Measurements from ENCODE around the gene TUBAL3. TPM values are rescaled to one million over a fixed set of nuclear protein-coding genes. Genes with fewer than 3 reads are reported as not detected.

Gene TUBAL3
- polyA plus RNA-seq, 1 of the 3 experiments (the other 2 are of a cell fraction): not detected

DNA sequence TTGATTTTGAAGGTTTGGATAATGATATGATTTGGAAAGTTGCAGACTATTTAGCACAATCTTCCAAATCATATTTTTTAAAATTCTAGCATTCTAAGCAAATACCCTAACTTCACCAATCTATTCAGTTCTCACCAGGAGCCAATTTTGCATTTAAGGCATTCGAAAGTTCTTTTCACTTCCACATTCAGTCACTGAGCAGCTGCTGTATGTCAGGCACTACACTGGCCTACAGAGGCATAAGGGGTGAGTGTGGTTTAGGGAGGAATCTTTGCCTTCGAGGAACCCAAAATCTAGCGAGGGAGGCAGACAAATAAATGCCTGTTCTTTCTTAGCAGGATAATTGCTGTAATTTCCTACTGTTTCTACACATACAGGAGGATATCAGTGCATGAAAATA lies 50.6 kb downstream of the TUBAL3 start:
- H3K9me2 ChIP-seq: no peaks in the 10 kb centered on the region
- H3K4me2 ChIP-seq: no peak overlapping the region
- peaks cover 7% of the 10 kb centered on the region; the same call in 1 of the 2 replicates for H3K27me3 ChIP-seq (ENCODE audit: insufficient read depth)
- no peak overlapping the region for H3K27ac ChIP-seq (ENCODE audit: low read depth in 2 of 2, low read length in 1 of 2)
- CTCF ChIA-PET: interaction anchor here (0.9 kb wide), 1 partner anchor 33 kb away, joined by 3 read pairs; no protein-coding TSS in a partner anchor
- no peaks in the 10 kb centered on the region for H3F3A ChIP-seq (replicated peaks; ENCODE audit: insufficient read depth)
- no peak overlapping the region for H2AFZ ChIP-seq (ENCODE audit: low read depth)
- H3K36me3 ChIP-seq (replicated peaks in 1 of 2; ENCODE audit: control insufficient read depth in 1 of 2, insufficient read depth in 2 of 2, low read length in 1 of 2): no peaks in the 10 kb centered on the region
- TF ChIP-seq, protein P1, sequence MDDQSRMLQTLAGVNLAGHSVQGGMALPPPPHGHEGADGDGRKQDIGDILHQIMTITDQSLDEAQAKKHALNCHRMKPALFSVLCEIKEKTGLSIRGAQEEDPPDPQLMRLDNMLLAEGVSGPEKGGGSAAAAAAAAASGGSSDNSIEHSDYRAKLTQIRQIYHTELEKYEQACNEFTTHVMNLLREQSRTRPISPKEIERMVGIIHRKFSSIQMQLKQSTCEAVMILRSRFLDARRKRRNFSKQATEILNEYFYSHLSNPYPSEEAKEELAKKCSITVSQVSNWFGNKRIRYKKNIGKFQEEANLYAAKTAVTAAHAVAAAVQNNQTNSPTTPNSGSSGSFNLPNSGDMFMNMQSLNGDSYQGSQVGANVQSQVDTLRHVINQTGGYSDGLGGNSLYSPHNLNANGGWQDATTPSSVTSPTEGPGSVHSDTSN (IDR thresholded peaks at IDR 0.05): no peak
- TF ChIP-seq YY1 (IDR thresholded peaks at IDR 0.05; ENCODE audit: low read depth): no peak
- no peak for TF ChIP-seq SMC3 (IDR thresholded peaks at IDR 0.05; ENCODE audit: low read depth, low read length)
- no peak for TF ChIP-seq NRF1 (IDR thresholded peaks at IDR 0.05; ENCODE audit: low read depth, low read length)
- TF ChIP-seq, protein P2, sequence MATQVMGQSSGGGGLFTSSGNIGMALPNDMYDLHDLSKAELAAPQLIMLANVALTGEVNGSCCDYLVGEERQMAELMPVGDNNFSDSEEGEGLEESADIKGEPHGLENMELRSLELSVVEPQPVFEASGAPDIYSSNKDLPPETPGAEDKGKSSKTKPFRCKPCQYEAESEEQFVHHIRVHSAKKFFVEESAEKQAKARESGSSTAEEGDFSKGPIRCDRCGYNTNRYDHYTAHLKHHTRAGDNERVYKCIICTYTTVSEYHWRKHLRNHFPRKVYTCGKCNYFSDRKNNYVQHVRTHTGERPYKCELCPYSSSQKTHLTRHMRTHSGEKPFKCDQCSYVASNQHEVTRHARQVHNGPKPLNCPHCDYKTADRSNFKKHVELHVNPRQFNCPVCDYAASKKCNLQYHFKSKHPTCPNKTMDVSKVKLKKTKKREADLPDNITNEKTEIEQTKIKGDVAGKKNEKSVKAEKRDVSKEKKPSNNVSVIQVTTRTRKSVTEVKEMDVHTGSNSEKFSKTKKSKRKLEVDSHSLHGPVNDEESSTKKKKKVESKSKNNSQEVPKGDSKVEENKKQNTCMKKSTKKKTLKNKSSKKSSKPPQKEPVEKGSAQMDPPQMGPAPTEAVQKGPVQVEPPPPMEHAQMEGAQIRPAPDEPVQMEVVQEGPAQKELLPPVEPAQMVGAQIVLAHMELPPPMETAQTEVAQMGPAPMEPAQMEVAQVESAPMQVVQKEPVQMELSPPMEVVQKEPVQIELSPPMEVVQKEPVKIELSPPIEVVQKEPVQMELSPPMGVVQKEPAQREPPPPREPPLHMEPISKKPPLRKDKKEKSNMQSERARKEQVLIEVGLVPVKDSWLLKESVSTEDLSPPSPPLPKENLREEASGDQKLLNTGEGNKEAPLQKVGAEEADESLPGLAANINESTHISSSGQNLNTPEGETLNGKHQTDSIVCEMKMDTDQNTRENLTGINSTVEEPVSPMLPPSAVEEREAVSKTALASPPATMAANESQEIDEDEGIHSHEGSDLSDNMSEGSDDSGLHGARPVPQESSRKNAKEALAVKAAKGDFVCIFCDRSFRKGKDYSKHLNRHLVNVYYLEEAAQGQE (IDR thresholded peaks at IDR 0.05; ENCODE audit: low read depth, low read length): no peak
- TF ChIP-seq, protein P3, sequence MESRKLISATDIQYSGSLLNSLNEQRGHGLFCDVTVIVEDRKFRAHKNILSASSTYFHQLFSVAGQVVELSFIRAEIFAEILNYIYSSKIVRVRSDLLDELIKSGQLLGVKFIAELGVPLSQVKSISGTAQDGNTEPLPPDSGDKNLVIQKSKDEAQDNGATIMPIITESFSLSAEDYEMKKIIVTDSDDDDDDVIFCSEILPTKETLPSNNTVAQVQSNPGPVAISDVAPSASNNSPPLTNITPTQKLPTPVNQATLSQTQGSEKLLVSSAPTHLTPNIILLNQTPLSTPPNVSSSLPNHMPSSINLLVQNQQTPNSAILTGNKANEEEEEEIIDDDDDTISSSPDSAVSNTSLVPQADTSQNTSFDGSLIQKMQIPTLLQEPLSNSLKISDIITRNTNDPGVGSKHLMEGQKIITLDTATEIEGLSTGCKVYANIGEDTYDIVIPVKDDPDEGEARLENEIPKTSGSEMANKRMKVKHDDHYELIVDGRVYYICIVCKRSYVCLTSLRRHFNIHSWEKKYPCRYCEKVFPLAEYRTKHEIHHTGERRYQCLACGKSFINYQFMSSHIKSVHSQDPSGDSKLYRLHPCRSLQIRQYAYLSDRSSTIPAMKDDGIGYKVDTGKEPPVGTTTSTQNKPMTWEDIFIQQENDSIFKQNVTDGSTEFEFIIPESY (IDR thresholded peaks at IDR 0.05; ENCODE audit: borderline replicate concordance, low read depth): no peak
- TF ChIP-seq, protein P4, sequence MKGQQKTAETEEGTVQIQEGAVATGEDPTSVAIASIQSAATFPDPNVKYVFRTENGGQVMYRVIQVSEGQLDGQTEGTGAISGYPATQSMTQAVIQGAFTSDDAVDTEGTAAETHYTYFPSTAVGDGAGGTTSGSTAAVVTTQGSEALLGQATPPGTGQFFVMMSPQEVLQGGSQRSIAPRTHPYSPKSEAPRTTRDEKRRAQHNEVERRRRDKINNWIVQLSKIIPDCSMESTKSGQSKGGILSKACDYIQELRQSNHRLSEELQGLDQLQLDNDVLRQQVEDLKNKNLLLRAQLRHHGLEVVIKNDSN (IDR thresholded peaks at IDR 0.05; ENCODE audit: borderline replicate concordance, low read depth): no peak
- no peak for TF ChIP-seq NFIC (IDR thresholded peaks at IDR 0.05; ENCODE audit: borderline replicate concordance)
- TF ChIP-seq RCOR1 (IDR thresholded peaks at IDR 0.05; ENCODE audit: low read length): no peak
- TF ChIP-seq SIN3A (IDR thresholded peaks at IDR 0.05; ENCODE audit: borderline replicate concordance, low read depth, low read length): no peak
- no peak for TF ChIP-seq FOXJ3 (CRISPR knock-in tag; IDR thresholded peaks at IDR 0.05)
- no peak for TF ChIP-seq TCF12 (IDR thresholded peaks at IDR 0.05)
- TF ChIP-seq, protein P5, sequence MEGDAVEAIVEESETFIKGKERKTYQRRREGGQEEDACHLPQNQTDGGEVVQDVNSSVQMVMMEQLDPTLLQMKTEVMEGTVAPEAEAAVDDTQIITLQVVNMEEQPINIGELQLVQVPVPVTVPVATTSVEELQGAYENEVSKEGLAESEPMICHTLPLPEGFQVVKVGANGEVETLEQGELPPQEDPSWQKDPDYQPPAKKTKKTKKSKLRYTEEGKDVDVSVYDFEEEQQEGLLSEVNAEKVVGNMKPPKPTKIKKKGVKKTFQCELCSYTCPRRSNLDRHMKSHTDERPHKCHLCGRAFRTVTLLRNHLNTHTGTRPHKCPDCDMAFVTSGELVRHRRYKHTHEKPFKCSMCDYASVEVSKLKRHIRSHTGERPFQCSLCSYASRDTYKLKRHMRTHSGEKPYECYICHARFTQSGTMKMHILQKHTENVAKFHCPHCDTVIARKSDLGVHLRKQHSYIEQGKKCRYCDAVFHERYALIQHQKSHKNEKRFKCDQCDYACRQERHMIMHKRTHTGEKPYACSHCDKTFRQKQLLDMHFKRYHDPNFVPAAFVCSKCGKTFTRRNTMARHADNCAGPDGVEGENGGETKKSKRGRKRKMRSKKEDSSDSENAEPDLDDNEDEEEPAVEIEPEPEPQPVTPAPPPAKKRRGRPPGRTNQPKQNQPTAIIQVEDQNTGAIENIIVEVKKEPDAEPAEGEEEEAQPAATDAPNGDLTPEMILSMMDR (IDR thresholded peaks at IDR 0.05): no peak
- TF ChIP-seq POLR2AphosphoS5 (IDR thresholded peaks at IDR 0.05; ENCODE audit: low read depth, low read length): no peak
- TF ChIP-seq MXI1 (IDR thresholded peaks at IDR 0.05; ENCODE audit: low read depth, low read length): no peak
- H3K79me2 ChIP-seq (ENCODE audit: insufficient read depth): no peaks in the 10 kb centered on the region
- no peak for DNase-seq
- H3K9ac ChIP-seq: no peak overlapping the region
- POLR2A ChIA-PET: no interaction called here
- no peaks in the 10 kb centered on the region for H4K20me1 ChIP-seq (ENCODE audit: insufficient read depth)
- no peak overlapping the region for H3K4me3 ChIP-seq (ENCODE audit: low read depth in 2 of 2, low read length in 1 of 2)
- no peaks in the 10 kb centered on the region for H3K9me3 ChIP-seq
- 24% methylated on average over 3 of the region's 3 CpGs for WGBS (ENCODE audit: low lambda C conversion rate)
- H3K4me1 ChIP-seq (ENCODE audit: control insufficient read depth in 1 of 2, insufficient read depth in 2 of 2, low read depth in 1 of 2, low read length in 1 of 2): no peaks in the 10 kb centered on the region

All from SK-N-SH (cell line).